Suprapubic skin (tissue), 4 donors: Measurements from ENCODE around the gene GNPAT. TPM values are rescaled to one million over a fixed set of nuclear protein-coding genes. Genes with fewer than 3 reads are reported as not detected.

ENCODE experiments used
- DNase-seq, 2 donors: peaks; one replicate each; pipeline ENCODE4 v3.0.0-alpha.2; 2019; ENCODE audit warnings: low spot score in 2 of 2
- H3K27ac ChIP-seq: fragments of 200-600 bp; sonication (generic); one replicate; pipeline ENCODE4 v1.5.1; 2019
- H3K27me3 ChIP-seq: fragments of 200-600 bp; sonication (generic); one replicate; pipeline ENCODE4 v1.5.1; 2019
- H3K36me3 ChIP-seq: fragments of 200-600 bp; sonication (generic); one replicate; pipeline ENCODE4 v1.5.1; 2019
- H3K4me1 ChIP-seq: fragments of 200-600 bp; sonication (generic); one replicate; pipeline ENCODE4 v1.5.1; 2019
- H3K4me3 ChIP-seq: fragments of 200-600 bp; sonication (generic); one replicate; pipeline ENCODE4 v1.5.1; 2019; ENCODE audit warnings: mild to moderate bottlenecking
- H3K9me3 ChIP-seq: fragments of 200-600 bp; sonication (generic); one replicate; pipeline ENCODE4 v1.5.1; 2019
- EP300 ChIP-seq: sonication (generic); formaldehyde crosslinking; IDR thresholded peaks from one replicate; pipeline ENCODE4 v1.6.1; 2017; ENCODE audit warnings: antibody characterized with exemption
- POLR2A ChIP-seq, 2 donors: fragments of 450-650 bp; IDR thresholded peaks; one replicate each; pipeline ENCODE4 v1.6.1; 2017; ENCODE audit warnings: antibody characterized with exemption in 2 of 2, mild to moderate bottlenecking in 2 of 2, moderate library complexity in 2 of 2
- POLR2AphosphoS5 ChIP-seq, 3 donors: sonication (generic); formaldehyde crosslinking; IDR thresholded peaks; one replicate each; pipeline ENCODE4 v1.6.1; 2017; ENCODE audit warnings: antibody characterized with exemption in 3 of 3
- WGBS: methylation state at CpG from one replicate; pipeline ENCODE4 v1.1.5; 2018; 5-methylcytosine and 5-hydroxymethylcytosine counted together
- total RNA-seq, 4 donors: library from RNA; depleted of rRNA; stranded (reverse); fragments of >200 nt; gene quantifications; one replicate each; pipeline ENCODE4 v1.1.0, GENCODE V29; 2016
- TF ChIP-seq, protein P1 (sequence below), 2 donors: fragments of 200-600 bp in 1 of 2; fragments of 450-650 bp in 1 of 2; sonication (generic) in 1 of 2; IDR thresholded peaks; one replicate each; pipeline ENCODE4 v1.5.1; 2016 to 2019; ENCODE audit warnings: antibody characterized with exemption in 2 of 2, mild to moderate bottlenecking in 1 of 2, moderate library complexity in 1 of 2

The GNPAT gene
- total RNA-seq, 4 donors from 2014 or later, result 32.5 to 56.9 (median 42.7) TPM

DNA sequence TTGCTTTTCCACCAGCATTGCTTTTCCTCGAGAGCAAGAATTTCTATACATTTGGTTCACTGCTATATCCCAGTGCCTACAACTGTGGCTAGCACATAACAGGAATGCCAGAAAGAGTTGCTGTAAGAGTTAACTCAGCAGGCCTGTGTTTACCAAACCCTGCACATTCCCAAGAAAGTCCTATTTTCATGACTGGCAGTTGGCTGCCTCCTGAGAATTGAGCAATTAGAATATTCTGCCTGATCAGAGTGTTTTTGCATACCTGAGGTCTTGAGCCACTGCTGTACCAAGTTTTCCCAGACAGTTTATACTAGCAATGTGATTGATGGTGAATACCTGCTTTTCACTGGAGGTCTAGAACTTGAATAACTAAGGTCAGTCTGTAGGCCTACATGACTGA, 2.7 kb upstream of the GNPAT start:
- no peaks in the 10 kb centered on the region for H3K9me3 ChIP-seq
- peaks cover 26% of the 10 kb centered on the region for H3K36me3 ChIP-seq
- no peak for TF ChIP-seq POLR2A (IDR thresholded peaks at IDR 0.05)
- no peaks in the 10 kb centered on the region for H3K27me3 ChIP-seq
- H3K27ac ChIP-seq, result no peak overlapping the region
- 94% methylated on average over 1 of the region's 1 CpG for WGBS
- peaks cover 31% of the 10 kb centered on the region for H3K4me1 ChIP-seq
- DNase-seq, result no peak
- H3K4me3 ChIP-seq, result no peak overlapping the region

GRCh38 chr1:231240531-231240882, 505 bp upstream of the GNPAT start:
- TF ChIP-seq, protein P1, sequence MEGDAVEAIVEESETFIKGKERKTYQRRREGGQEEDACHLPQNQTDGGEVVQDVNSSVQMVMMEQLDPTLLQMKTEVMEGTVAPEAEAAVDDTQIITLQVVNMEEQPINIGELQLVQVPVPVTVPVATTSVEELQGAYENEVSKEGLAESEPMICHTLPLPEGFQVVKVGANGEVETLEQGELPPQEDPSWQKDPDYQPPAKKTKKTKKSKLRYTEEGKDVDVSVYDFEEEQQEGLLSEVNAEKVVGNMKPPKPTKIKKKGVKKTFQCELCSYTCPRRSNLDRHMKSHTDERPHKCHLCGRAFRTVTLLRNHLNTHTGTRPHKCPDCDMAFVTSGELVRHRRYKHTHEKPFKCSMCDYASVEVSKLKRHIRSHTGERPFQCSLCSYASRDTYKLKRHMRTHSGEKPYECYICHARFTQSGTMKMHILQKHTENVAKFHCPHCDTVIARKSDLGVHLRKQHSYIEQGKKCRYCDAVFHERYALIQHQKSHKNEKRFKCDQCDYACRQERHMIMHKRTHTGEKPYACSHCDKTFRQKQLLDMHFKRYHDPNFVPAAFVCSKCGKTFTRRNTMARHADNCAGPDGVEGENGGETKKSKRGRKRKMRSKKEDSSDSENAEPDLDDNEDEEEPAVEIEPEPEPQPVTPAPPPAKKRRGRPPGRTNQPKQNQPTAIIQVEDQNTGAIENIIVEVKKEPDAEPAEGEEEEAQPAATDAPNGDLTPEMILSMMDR (IDR thresholded peaks at IDR 0.05), result no peak
- no peak for TF ChIP-seq POLR2A (IDR thresholded peaks at IDR 0.05)
- TF ChIP-seq EP300, result no peak
- no peak for TF ChIP-seq POLR2AphosphoS5 (IDR thresholded peaks at IDR 0.05)
- under 1% methylated on average over 13 of the region's 13 CpGs for WGBS
- no peaks in the 10 kb centered on the region for H3K27me3 ChIP-seq

GRCh38 chr1:231241750-231242149, 738 bp downstream of the GNPAT start:
- Histone ChIP-seq H3K4me3 (peak overlapping the region; percentile 87), H3K27ac (peak overlapping the region; percentile 85), H3K27me3 (no peaks in the 10 kb centered on the region), H3K4me1 (peaks cover 31% of the 10 kb centered on the region), H3K9me3 (no peaks in the 10 kb centered on the region), H3K36me3 (peaks cover 21% of the 10 kb centered on the region)
- no peak for TF ChIP-seq POLR2AphosphoS5 (IDR thresholded peaks at IDR 0.05)
- no peak for TF ChIP-seq POLR2A (IDR thresholded peaks at IDR 0.05)
- TF ChIP-seq EP300, result no peak
- TF ChIP-seq, protein P1 (IDR thresholded peaks at IDR 0.05), result no peak
- DNase-seq, result no peak
- under 1% methylated on average over 10 of the region's 10 CpGs for WGBS

More at GRCh38 chr1:231240531-231240882, 505 bp upstream of the GNPAT start:
- DNase-seq, result no peak
- peak overlapping the region; percentile 85 for H3K27ac ChIP-seq
- H3K4me3 ChIP-seq, result peak overlapping the region; percentile 87
- H3K36me3 ChIP-seq, result peaks cover 26% of the 10 kb centered on the region
- peaks cover 32% of the 10 kb centered on the region for H3K4me1 ChIP-seq
- no peaks in the 10 kb centered on the region for H3K9me3 ChIP-seq

DNA sequence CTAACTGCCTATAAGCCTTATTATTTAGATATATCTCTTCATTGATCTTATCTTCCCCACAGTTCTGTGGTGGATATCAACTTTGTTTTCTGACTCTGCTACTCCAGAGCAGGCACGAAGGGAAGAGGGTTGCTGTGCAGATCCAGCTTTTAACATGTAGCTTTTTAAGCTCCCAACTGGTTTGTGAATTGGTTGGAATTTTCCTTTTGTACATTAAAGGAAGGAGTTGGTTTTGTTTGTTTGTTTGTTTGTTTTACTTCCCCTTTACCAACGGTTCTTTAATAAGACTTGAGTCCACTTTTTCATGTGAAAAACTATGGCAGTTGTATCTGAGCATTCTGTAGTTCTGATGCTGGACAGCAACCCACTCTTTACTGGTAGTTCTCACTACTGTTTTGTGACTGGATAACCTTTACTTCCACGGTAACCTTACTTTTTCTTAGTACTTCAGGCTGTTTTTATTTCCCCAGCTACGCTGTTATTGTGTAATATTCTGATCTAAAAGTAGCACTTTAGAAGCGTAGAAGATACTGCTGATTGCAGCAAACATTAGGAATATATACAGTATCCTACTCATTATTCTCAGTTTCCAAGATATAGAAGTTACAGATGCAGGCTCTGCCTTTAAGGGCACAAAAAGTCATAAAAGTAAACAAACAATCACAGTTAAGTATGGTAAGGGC, 1.6 kb downstream of the GNPAT start:
- Histone ChIP-seq H3K4me3 (peak overlapping the region; percentile 87), H3K27ac (no peak overlapping the region), H3K4me1 (peaks cover 31% of the 10 kb centered on the region), H3K27me3 (no peaks in the 10 kb centered on the region), H3K9me3 (no peaks in the 10 kb centered on the region), H3K36me3 (peaks cover 12% of the 10 kb centered on the region)
- WGBS, result 36% methylated on average over 5 of the region's 5 CpGs
- no peak for DNase-seq
- TF ChIP-seq POLR2A (IDR thresholded peaks at IDR 0.05) (no peak), EP300 (no peak), POLR2AphosphoS5 (IDR thresholded peaks at IDR 0.05) (no peak)
- TF ChIP-seq, protein P1 (IDR thresholded peaks at IDR 0.05), result no peak

DNA sequence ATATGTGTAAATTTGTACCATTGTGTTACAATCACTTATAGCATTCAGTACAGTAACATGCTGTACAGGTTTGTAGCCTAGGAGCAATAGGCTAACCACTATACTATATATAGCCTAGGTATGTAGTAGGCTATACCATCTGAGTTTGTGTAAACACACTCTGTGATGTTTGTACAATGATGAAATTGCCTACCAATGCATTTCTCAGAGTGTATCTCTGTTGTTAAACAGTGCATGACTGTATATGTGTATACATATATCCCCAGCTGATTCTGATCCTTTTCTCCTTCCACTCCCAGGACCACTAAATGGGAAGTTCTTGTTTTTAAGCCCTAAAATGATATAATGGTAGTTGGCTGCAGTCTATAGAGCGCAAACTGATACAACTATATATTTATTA, 7.8 kb downstream of the GNPAT start:
- TF ChIP-seq, protein P1 (IDR thresholded peaks at IDR 0.05), result no peak
- TF ChIP-seq EP300 (no peak), POLR2AphosphoS5 (IDR thresholded peaks at IDR 0.05) (no peak), POLR2A (IDR thresholded peaks at IDR 0.05) (no peak)
- no peaks in the 10 kb centered on the region for H3K27me3 ChIP-seq

More for the DNA sequence above, 7.8 kb downstream of the GNPAT start:
- Histone ChIP-seq H3K4me1 (peaks cover 2% of the 10 kb centered on the region), H3K27ac (no peak overlapping the region), H3K4me3 (no peak overlapping the region), H3K36me3 (peaks cover 26% of the 10 kb centered on the region), H3K9me3 (no peaks in the 10 kb centered on the region)
- no peak for DNase-seq
- WGBS, result 96% methylated on average over 1 of the region's 1 CpG
